GM23338 (cell line): Measurements from ENCODE around the gene SARS1. TPM values are rescaled to one million over a fixed set of nuclear protein-coding genes. Genes with fewer than 3 reads are reported as not detected.
"Not testable (repeated sequence)": the region's sequence is repeated elsewhere in the genome, so short reads cannot be mapped to it uniquely, and the experiment has no call there.

Experiments
- ATAC-seq: fragments of 200-7000 bp; cut with Tn5 transposase; 3 replicates; pipeline ENCODE4 v1.9.1; 2020
- DNase-seq: peaks from one replicate; pipeline ENCODE4 v3.0.0-alpha.2; 2015; ENCODE audit warnings: low spot score
- H2AFZ ChIP-seq: fragments of 200-600 bp; sonication (generic); 2 replicates; pipeline ENCODE4 v1.8.0; 2016; ENCODE audit warnings: antibody characterized with exemption, mild to moderate bottlenecking, moderate library complexity
- H3F3A ChIP-seq: fragments of 200-600 bp; sonication (generic); replicated peaks from 2 replicates; pipeline ENCODE4 v1.8.0; 2017; ENCODE audit warnings: antibody characterized with exemption, mixed run types, low read depth
- H3K27ac ChIP-seq: fragments of 200-600 bp; sonication (generic); 2 replicates; pipeline ENCODE4 v1.6.1; 2016; ENCODE audit warnings: low read depth
- H3K27me3 ChIP-seq: fragments of 200-600 bp; sonication (generic); 2 replicates; pipeline ENCODE4 v1.8.0; 2016; ENCODE audit warnings: mild to moderate bottlenecking, mixed run types, moderate library complexity; ENCODE audit not compliant: insufficient read depth
- H3K36me3 ChIP-seq: fragments of 200-600 bp; sonication (generic); 2 replicates; pipeline ENCODE4 v1.8.0; 2016; ENCODE audit warnings: mild to moderate bottlenecking; ENCODE audit not compliant: insufficient read depth
- H3K4me1 ChIP-seq: fragments of 200-600 bp; sonication (generic); 2 replicates; pipeline ENCODE4 v1.8.0; 2016; ENCODE audit warnings: mild to moderate bottlenecking, moderate library complexity; ENCODE audit not compliant: insufficient read depth
- H3K4me2 ChIP-seq: fragments of 200-600 bp; sonication (generic); 2 replicates; pipeline ENCODE4 v1.7.1; 2017; ENCODE audit warnings: mixed run types
- H3K4me3 ChIP-seq: fragments of 200-600 bp; sonication (generic); 2 replicates; pipeline ENCODE4 v1.6.1; 2016; ENCODE audit warnings: mixed run types
- H3K79me2 ChIP-seq: fragments of 200-600 bp; sonication (generic); replicated peaks from 2 replicates; pipeline ENCODE4 v1.8.0; 2017; ENCODE audit warnings: mild to moderate bottlenecking; ENCODE audit not compliant: insufficient read depth
- H3K9me2 ChIP-seq: fragments of 200-600 bp; sonication (generic); 2 replicates; pipeline ENCODE4 v1.8.0; 2017; ENCODE audit not compliant: insufficient read depth
- H4K20me1 ChIP-seq: fragments of 200-600 bp; sonication (generic); replicated peaks from 2 replicates; pipeline ENCODE4 v1.8.0; 2017; ENCODE audit warnings: mild to moderate bottlenecking; ENCODE audit not compliant: insufficient read depth
- H3K27ac Mint-ChIP-seq: 2 replicates; pipeline ENCODE4 v1.8.0; 2020; ENCODE audit warnings: inconsistent platforms, mild to moderate bottlenecking, moderate library complexity, mixed read lengths
- H3K27me3 Mint-ChIP-seq: 3 replicates; pipeline ENCODE4 v1.8.0; 2022; ENCODE audit warnings: low read depth, mild to moderate bottlenecking, moderate library complexity, mixed read lengths, inconsistent platforms; ENCODE audit not compliant: insufficient read depth, poor library complexity
- H3K36me3 Mint-ChIP-seq: 3 replicates; pipeline ENCODE4 v1.8.0; 2021; ENCODE audit warnings: low read depth, mild to moderate bottlenecking, inconsistent platforms, moderate library complexity, mixed read lengths
- H3K4me1 Mint-ChIP-seq: 3 replicates; pipeline ENCODE4 v1.8.0; 2020; ENCODE audit warnings: mild to moderate bottlenecking, inconsistent platforms, mixed read lengths
- H3K4me3 Mint-ChIP-seq: 3 replicates; pipeline ENCODE4 v1.8.0; 2021; ENCODE audit warnings: moderate library complexity, mild to moderate bottlenecking, inconsistent platforms, mixed read lengths
- H3K9me3 Mint-ChIP-seq: 3 replicates; pipeline ENCODE4 v1.8.0; 2020; ENCODE audit warnings: moderate library complexity, mild to moderate bottlenecking, inconsistent platforms, mixed read lengths
- CREB1 ChIP-seq: fragments of 250-450 bp; sonication (Bioruptor Pico); IDR thresholded peaks from 2 replicates; pipeline ENCODE4 v1.5.0; 2020; ENCODE audit warnings: low read depth, mild to moderate bottlenecking, moderate library complexity
- CTCF ChIP-seq, 2 experiments: fragments of 200-600 bp in 1 of 2; sonication (generic) in 1 of 2; conservative IDR thresholded peaks; 2 replicates each; pipeline versions ENCODE4 v1.5.1 to v1.6.1; 2016 to 2017; ENCODE audit warnings: antibody characterized with exemption in 2 of 2, low read depth in 2 of 2, mild to moderate bottlenecking in 2 of 2, moderate library complexity in 1 of 2
- EZH2 ChIP-seq: fragments of 200-600 bp; sonication (generic); IDR thresholded peaks from one replicate; pipeline ENCODE4 v1.8.0; 2017; ENCODE audit warnings: antibody characterized with exemption, mild to moderate bottlenecking, low read depth; ENCODE audit not compliant: unreplicated experiment
- EZH2phosphoT487 ChIP-seq: fragments of 200-600 bp; sonication (generic); IDR thresholded peaks from one replicate; pipeline ENCODE4 v1.8.1; 2018; ENCODE audit warnings: antibody characterized with exemption; ENCODE audit not compliant: unreplicated experiment
- JUNB ChIP-seq: IDR thresholded peaks from one replicate; pipeline ENCODE4 v1.6.1; 2016; ENCODE audit warnings: antibody characterized with exemption; ENCODE audit not compliant: unreplicated experiment
- POLR2AphosphoS5 ChIP-seq: IDR thresholded peaks from 2 replicates; pipeline ENCODE4 v1.6.1; 2016; ENCODE audit warnings: antibody characterized with exemption, low read depth
- REST ChIP-seq: IDR thresholded peaks from one replicate; pipeline ENCODE4 v1.6.1; 2018; ENCODE audit warnings: antibody characterized with exemption; ENCODE audit not compliant: unreplicated experiment
- STAT1 ChIP-seq: IDR thresholded peaks from one replicate; pipeline ENCODE4 v1.6.1; 2016; ENCODE audit warnings: antibody characterized with exemption; ENCODE audit not compliant: unreplicated experiment
- ZNF114 ChIP-seq: fragments of 250-450 bp; sonication (Bioruptor Pico); IDR thresholded peaks from 2 replicates; pipeline ENCODE4 v1.5.0; 2020; ENCODE audit warnings: mild to moderate bottlenecking, moderate library complexity
- ZNF331 ChIP-seq: fragments of 250-450 bp; sonication (Bioruptor Pico); IDR thresholded peaks from 2 replicates; pipeline ENCODE4 v1.5.0; 2020; ENCODE audit warnings: low read depth, mild to moderate bottlenecking, moderate library complexity
- polyA plus RNA-seq: library from polyadenylated mRNA; unstranded; fragments of >200 nt; fragmentation: Nextera tagmentation; extraction: Ambion mirVana; gene quantifications from 2 replicates; pipeline ENCODE4 v1.2.1, GENCODE V29; 2016
- total RNA-seq: library from RNA; depleted of rRNA; stranded (reverse); fragments of >200 nt; shearing (Covaris generic); gene quantifications from 2 replicates; pipeline ENCODE4 v1.2.3, GENCODE V29; 2014

Gene SARS1
- total and polyA plus RNA-seq, 2 experiments from 2014 or later: 141 to 166 TPM

GRCh38 chr1:109170035-109170764, 43.5 kb upstream of the SARS1 start:
- Histone ChIP-seq H3K9me2 (no peaks in the 10 kb centered on the region), H3F3A (no peaks in the 10 kb centered on the region), H3K4me1 (peaks cover 11% of the 10 kb centered on the region), H3K4me3 (no peak overlapping the region), H3K27me3 (no peaks in the 10 kb centered on the region), H3K79me2 (no peaks in the 10 kb centered on the region), H2AFZ (no peak overlapping the region), H3K4me2 (no peak overlapping the region), H4K20me1 (no peaks in the 10 kb centered on the region), H3K27ac (no peak overlapping the region), H3K36me3 (no peaks in the 10 kb centered on the region)
- TF ChIP-seq EZH2phosphoT487 (no peak), EZH2 (no peak), STAT1 (no peak), REST (no peak), ZNF331 (CRISPR knock-in tag) (no peak), POLR2AphosphoS5 (no peak)
- no peaks in the 10 kb centered on the region for H3K9me3 Mint-ChIP-seq
- H3K27ac Mint-ChIP-seq: no peak overlapping the region
- H3K4me1 Mint-ChIP-seq: peaks cover 17% of the 10 kb centered on the region
- H3K36me3 Mint-ChIP-seq: no peaks in the 10 kb centered on the region
- H3K4me3 Mint-ChIP-seq: no peak overlapping the region
- H3K27me3 Mint-ChIP-seq: peaks cover 6% of the 10 kb centered on the region
- ATAC-seq (no peak), DNase-seq (no peak)

GRCh38 chr1:109171646-109172045, 42.1 kb upstream of the SARS1 start:
- Histone ChIP-seq H4K20me1 (no peaks in the 10 kb centered on the region), H3K4me1 (peaks cover 7% of the 10 kb centered on the region), H3K79me2 (no peaks in the 10 kb centered on the region), H3F3A (no peaks in the 10 kb centered on the region), H3K4me2 (no peak overlapping the region), H2AFZ (no peak overlapping the region), H3K4me3 (no peak overlapping the region), H3K27me3 (no peaks in the 10 kb centered on the region), H3K9me2 (no peaks in the 10 kb centered on the region), H3K27ac (no peak overlapping the region), H3K36me3 (no peaks in the 10 kb centered on the region)
- ATAC-seq (no peak), DNase-seq (no peak)
- Mint-ChIP-seq H3K4me3 (no peak overlapping the region), H3K27me3 (peaks cover 6% of the 10 kb centered on the region), H3K36me3 (no peaks in the 10 kb centered on the region), H3K4me1 (peaks cover 13% of the 10 kb centered on the region), H3K9me3 (no peaks in the 10 kb centered on the region), H3K27ac (no peak overlapping the region)
- TF ChIP-seq ZNF114 (CRISPR knock-in tag) (no peak), CTCF (conservative IDR thresholded peaks at IDR 0.05; ENCODE audit: low read depth in 2 of 2) (no peak), JUNB (no peak), EZH2 (no peak), REST (no peak), ZNF331 (CRISPR knock-in tag) (no peak), CREB1 (CRISPR knock-in tag) (no peak)

- H3K4me1 ChIP-seq, H4K20me1 ChIP-seq, H3K4me1 Mint-ChIP-seq, H3K27me3 ChIP-seq, H3K4me2 ChIP-seq, H3K27me3 Mint-ChIP-seq, ATAC-seq, DNase-seq, H3K4me3 ChIP-seq, H2AFZ ChIP-seq, H3K36me3 Mint-ChIP-seq, H3K9me2 ChIP-seq, H3K79me2 ChIP-seq, H3F3A ChIP-seq, H3K36me3 ChIP-seq, H3K27ac Mint-ChIP-seq, H3K4me3 Mint-ChIP-seq, H3K27ac ChIP-seq: not testable (repeated sequence)
- peaks cover 16% of the 10 kb centered on the region; the same call in 2 of the 3 replicates for H3K9me3 Mint-ChIP-seq
Observed at GRCh38 chr1:109176349-109176748, 37.4 kb upstream of the SARS1 start.
